GM19193 (cell line): ENCODE results near the gene SOX1.

ENCODE experiments used
- POLR2A ChIP-seq: IDR thresholded peaks from 4 replicates; pipeline ENCODE4 v1.6.1; 2011; ENCODE audit not compliant: insufficient read depth, insufficient read length; ENCODE audit errors: extremely low read depth

Gene SOX1

DNA sequence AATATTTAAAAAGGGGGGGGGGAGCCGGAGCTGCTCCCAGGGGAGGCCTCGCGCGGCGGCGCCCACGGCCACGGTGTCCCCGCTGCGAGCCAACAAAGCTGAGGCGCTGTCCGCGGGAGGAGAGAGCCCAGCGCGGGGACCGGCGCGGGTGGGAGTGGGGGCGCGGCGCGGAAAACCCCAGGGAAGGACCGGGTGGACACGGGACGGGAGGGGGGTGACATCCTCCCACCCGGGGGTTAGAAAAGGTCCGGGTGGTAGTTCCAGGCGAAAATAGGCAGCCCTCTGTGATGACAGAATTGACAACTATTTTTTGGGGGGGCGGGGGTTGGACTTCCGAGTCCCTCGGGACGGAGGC lies 11.1 kb upstream of the SOX1 start:
- no peak for TF ChIP-seq POLR2A

DNA sequence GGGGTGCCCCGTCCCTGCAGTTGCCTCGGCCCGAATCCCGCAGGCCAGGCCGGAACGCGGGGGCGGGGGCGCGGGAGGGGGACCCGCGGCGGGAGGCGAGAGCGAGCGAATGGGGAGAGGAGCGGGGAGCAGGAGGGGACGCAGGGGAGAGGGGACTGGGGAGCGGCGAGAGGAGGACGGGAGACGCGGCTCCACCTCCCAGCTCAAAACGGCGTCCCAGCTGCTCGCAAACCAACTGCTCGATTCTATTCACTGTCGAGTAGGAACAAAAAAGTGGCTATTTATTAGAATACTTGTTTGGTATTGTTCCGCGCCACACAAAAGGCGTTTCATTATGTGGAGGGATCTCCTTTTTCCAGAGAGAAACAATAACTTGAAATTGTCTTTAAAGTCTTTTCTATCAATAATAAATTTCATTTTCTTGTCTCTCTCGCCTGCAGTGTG lies 10.6 kb upstream of the SOX1 start:
- TF ChIP-seq POLR2A = no peak

DNA sequence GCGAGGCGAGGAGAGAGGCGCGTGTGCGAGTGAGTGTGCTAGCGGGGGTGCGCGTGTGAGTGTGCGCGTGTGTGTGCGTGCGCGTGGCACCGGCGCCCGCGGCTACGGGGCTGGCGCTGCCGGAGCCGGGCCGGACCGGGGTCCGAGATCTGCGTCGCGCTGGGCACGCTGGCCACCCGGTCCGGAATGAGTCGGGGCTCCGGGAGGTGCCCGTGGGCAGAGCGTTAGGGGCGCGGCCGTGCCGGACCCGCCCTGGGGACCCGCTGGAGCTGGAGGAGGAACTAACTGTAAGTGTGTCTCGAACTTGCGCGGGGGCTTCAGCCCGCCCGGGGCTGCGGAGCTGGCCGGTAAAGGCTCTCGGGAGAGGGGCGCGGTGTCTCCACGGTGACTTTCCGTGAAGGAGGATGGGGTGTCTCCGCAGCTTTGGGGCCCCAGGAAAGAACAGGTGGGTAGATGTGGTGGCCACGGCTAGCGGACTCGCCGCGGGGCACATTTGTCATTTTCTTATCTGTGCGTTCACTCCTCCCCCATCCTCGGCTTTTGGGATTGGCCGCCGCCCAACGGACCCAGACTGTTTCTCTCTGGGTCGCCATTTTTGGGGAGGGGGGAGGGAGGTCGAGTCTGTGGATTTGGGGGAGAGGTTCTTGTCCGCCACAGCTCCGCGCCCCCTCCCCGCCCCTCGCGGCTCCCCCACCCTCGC lies 10.1 kb upstream of the SOX1 start:
- no peak for TF ChIP-seq POLR2A

DNA sequence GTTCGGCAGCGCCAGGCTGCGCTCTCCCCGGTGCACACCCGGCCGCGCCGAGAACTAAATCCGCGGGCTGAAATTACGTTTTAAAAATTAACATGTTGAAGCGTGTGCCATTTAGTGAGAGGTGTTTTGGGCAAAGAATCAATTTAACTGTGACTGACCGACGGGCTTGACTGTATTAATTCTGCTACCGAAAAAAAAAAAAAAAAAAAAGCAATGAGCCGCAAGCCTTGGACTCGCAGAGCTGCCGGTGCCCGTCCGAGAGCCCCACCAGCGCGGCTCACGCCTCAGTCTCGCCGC lies 9.6 kb upstream of the SOX1 start:
- TF ChIP-seq POLR2A = no peak

DNA sequence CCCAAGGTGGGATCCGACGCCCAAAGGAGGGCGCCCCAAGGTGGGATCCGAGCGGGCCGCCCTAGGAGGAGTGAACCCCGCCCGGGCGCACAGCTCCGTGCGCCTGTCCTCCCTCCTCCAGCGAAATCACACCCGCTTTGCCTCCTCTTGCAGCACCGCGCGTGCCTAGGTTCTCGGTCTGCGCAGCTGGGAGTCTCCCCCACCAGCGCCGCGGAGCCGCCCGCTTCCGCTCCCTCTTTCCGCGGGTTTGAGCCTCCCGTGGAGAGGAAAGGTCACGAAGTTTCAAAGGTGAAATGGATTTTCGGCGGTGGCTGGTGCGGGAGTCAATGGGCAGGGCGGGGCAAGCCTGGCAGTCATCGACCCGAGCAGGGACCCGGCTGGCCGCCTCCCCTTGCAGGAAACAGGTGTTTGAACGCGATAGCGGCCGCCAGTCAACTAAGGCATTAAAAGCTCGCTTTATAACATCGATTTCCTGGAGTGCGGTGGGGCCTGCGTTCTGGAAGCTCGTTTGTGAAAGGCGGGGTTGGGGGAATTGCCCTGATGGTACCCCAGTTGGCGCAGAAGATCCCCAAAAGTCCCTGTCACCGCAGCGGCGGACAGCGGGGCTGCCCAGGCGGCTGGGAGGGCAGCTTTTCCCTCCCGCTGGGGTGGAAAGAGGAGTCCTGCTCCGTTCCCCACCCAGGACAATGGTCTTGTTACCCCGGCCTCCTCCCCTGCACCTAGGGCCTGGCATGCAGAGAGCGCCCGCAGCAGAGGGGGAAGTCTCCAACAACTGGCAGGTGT lies 9.0 kb upstream of the SOX1 start:
- TF ChIP-seq POLR2A = no peak

DNA sequence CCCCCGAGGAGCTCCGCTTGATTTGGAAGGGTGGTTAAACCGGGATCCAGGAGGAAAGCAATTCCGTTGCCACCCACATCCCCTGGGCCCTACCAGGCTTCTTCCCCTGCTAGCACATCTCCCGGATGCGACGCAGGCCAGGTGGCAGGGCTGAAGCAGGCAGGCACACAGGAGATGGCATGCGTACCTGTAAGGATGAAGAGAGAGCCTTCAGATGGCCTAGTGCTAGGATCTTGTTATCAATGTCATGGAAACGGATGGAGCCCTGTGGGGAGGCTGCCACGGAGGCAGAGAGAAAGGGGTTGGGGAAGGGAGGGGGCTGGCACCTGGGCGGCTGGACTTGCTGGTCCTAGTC lies 8.5 kb upstream of the SOX1 start:
- TF ChIP-seq POLR2A = no peak

DNA sequence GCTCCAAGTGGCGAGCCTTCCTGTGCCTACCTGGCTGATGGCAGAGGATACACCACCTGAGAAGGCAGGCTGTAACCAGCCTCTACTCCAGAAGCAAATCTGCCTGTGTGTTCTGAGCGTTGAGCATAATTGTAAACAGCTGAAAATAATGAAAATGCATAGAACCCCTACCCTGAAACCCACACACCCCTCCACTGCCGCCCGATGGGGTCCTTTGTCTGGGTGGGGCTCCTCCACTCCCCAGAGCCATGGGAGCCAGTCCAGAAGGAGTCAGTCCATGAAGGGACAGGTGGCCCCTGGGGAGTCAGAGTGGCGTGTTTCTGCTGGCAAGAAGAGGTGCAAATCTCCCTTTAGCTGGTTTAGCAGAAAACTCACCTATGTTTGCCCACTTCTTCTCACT lies 8.0 kb upstream of the SOX1 start:
- no peak for TF ChIP-seq POLR2A

DNA sequence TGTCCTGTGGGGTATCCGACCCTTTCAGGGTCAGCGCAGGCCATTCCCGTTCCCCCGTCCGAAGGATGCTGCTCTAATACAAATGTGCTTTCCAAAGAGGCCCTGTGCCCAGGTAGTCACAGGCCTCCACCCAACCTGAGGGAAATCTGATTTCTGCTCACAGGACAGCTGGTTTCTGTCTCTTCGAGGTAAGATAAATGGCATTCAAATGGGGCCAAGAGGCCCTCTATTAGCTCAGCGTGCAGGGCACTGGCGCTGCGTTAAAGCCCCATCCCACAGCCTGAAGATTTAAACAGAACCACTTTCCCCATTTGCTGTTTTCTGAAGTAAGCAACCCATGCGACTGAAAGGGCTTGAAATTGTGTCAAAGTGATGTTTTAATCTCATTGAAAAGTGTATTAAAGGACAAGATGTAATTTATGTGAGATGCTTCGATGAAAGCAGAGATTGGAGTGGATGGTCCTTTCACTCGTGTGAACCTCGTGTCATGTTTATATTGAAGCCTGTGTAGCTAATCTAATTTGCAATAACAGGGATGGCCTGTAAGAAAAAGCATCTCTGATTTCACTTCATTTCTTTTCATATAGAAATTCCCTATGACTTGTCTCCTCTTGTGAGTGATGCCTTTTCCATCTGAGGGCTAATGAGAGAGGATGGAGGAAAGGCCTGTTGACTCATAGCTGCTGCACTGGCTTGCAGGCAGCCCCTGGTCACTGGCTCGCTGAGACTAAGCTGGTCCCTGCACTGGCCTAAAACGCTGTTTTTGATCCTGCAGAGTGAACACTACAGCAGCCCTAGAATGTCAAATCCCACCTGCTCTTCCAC lies 7.3 kb upstream of the SOX1 start:
- no peak for TF ChIP-seq POLR2A

DNA sequence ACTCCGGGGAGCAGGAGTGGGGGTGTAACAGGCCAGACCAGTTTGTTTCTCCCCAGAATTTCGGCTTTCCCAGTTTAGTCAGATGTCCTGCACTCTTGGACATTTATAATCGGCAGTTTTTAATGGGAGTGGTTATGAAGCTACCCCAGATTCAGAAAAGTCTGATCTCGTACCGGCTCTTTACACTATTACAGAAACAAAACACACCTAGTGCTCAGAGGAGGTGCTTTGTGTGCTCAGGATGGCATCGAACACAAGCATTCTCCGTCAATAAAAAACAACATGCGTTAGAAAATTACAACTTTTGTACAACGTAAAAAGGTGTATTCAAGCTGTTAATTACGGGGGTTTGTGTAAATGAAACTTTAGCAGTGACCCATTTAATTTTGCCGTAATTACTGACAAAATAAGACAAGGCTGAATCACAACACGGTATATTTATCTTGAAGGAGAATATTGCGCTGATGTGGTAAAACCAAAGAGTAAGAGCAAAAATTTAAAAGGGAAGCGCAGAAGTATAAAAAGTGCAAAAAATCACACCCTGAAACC lies 6.6 kb upstream of the SOX1 start:
- no peak for TF ChIP-seq POLR2A

DNA sequence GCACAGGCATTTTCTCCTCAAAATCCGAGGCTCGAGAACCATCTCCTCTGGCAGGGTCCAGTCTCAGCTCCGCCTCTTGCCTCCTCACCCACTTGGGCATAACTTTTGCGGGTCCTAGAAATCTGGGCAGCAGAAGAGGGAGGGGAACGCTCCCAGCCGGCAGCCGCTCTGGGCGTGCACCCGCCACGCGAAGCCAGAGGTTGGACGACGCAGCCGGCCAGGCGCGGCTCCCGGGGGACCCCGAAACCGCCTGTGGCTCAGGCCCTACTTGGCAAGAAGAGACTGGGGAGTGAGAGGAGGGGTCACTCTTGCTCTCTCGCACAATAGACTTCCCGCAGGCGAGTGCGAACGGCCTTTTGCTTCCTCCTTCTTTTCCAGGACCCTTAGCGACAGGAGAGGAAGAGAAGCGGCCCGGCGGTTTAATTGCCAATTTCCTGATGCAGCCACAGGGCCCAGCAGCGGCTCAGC lies 6.0 kb upstream of the SOX1 start:
- no peak for TF ChIP-seq POLR2A

DNA sequence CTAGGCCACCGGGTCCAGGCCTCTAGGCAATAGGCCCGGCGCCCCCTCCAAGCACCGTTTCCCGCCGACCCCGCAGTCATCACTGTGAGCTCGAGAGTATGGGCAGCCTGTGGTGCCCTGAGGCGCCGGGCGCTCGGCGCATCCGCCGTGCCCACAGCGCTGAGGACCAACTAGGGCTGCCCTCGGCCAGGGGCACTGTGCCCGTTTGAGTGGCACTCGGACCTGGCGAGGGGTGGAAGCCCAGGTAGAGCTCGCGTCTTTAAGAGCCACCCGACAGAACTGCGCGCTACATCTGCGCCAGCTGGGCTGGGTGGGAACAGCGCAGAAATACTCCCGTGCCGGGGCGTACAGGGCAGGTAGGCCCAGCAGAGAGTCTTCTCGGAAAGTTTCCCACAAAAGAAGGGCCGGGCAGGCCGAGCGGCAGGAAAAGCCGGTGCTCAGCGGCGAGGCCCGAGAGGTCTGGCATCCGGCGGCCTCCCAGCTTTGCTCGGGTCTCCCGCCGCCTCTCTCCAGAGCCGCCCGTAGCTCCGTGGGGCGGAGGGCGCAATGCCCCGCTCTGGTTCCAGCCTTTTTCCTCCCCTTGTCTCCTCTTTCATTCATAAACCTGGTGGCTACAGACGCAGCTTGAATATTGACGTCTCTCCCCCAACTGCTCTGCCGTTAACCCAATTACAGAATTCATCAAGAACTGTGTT lies 5.4 kb upstream of the SOX1 start:
- no peak for TF ChIP-seq POLR2A

DNA sequence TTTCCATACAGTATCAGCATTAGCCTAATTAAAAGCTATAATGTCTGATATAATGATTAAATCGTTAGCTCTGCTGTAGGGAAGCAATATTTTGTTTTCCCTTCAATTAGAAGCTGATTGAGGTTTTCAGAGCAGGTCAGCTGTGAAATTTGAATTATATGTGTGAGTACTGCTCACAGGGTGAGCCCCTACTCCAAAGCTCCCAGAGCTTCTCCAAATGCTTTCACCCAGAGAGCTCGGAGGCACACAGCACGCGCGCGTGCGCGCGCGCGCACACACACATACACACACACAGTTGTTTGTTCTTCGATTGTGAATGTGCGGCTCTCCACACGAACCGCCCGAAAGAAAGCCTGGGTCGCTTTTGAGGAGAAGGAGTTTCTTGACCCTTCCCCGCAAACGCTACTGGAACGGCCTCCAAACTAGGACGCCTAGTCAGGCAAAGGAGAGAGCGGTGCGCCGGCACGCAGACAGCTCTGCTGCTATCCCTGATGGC lies 4.8 kb upstream of the SOX1 start:
- TF ChIP-seq POLR2A = no peak

DNA sequence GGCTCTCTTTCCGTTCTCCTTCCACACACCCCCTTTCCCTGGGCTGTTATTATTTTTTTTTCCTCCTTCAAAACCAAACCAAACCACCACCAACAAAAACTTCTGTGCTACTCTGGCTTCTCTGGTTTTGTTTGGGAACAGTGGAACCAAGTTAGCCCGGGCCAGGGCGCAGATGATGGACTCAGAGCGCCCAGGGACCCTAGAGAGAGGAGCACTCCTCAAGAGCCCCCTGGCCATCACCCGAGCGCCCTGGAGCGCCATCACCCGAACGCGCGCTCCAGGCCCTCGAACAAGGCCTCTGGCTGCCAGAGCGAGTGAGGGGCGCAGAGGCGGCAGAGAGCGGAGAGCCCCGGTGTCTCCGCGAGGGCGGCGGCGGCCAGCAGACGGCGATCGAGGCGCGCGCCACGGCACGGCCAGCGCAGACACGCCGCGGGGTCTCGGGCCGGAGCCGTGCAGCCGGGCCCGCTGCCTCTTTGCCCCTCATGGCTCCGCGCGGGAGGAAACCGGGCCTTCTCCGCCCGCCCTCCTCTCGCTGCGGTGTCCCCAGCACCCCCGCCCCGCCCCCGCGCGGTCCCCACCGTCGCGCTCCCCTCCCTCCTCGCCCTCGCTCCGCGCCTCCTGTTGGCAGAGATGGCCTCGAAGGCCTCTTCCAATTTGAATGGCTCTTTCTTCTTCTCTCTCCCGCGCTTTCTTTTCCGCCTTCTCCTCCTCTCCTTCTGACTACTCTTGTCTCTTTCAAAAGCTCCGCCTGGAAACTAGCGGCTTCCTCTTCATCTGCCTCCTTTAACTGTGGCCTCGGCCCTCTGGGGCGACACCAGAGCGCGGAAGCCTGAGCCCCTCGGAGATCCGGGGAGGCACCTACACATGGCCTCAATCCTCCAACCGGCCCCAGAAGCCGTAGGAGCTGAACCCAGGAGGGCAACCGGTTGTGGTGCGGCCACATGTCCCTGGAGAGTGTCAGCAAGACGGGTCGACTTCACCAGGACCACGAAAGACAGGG lies 4.1 kb upstream of the SOX1 start:
- no peak for TF ChIP-seq POLR2A
